SU-DHL-6 (cell line): ENCODE data around the gene POU2F3.

Experiments
- H2AFZ ChIP-seq: fragments of 200-600 bp; sonication (generic); 2 replicates; pipeline ENCODE4 v1.6.1; 2014; ENCODE audit warnings: low read depth, mild to moderate bottlenecking, moderate library complexity, mixed read lengths, antibody characterized with exemption, low read length; ENCODE audit not compliant: severe bottlenecking
- H3F3A ChIP-seq: fragments of 200-600 bp; shearing (Covaris generic); 2 replicates; pipeline ENCODE4 v1.6.0; 2016; ENCODE audit warnings: antibody characterized with exemption, mild to moderate bottlenecking; ENCODE audit not compliant: insufficient read depth
- H3K27ac ChIP-seq: fragments of 200-600 bp; sonication (generic); 2 replicates; pipeline ENCODE4 v1.5.1; 2016; ENCODE audit warnings: low read depth, mild to moderate bottlenecking, low read length, moderate library complexity, mixed read lengths
- H3K27me3 ChIP-seq: fragments of 200-600 bp; sonication (generic), shearing (Covaris generic); 2 replicates; pipeline ENCODE4 v1.6.0; 2014; ENCODE audit warnings: mild to moderate bottlenecking, low read length
- H3K36me3 ChIP-seq: fragments of 200-600 bp; sonication (generic); 2 replicates; pipeline ENCODE4 v1.6.1; 2014; ENCODE audit warnings: mild to moderate bottlenecking, low read length, mixed read lengths
- H3K4me2 ChIP-seq: fragments of 300-600, 200-600 bp; shearing (Covaris generic), sonication (generic); 2 replicates; pipeline ENCODE4 v1.6.0; 2014; ENCODE audit warnings: low read length, low read depth, mild to moderate bottlenecking; ENCODE audit not compliant: poor library complexity, severe bottlenecking
- H3K4me3 ChIP-seq: fragments of 200-600 bp; sonication (generic); 2 replicates; pipeline ENCODE4 v1.5.1; 2014; ENCODE audit warnings: antibody characterized with exemption, low read length, mild to moderate bottlenecking, mixed read lengths; ENCODE audit not compliant: insufficient read depth, poor library complexity, severe bottlenecking
- H3K79me2 ChIP-seq: fragments of 200-600 bp; sonication (generic); 2 replicates; pipeline ENCODE4 v1.6.1; 2014; ENCODE audit warnings: mild to moderate bottlenecking, low read length, moderate library complexity; ENCODE audit not compliant: insufficient read depth
- H3K9ac ChIP-seq: fragments of 200-600 bp; sonication (generic); 2 replicates; pipeline ENCODE4 v1.7.0; 2014; ENCODE audit warnings: mild to moderate bottlenecking, low read length
- H3K9me2 ChIP-seq: fragments of 200-600 bp; sonication (generic); replicated peaks from 2 replicates; pipeline ENCODE4 v1.6.1; 2014; ENCODE audit warnings: low read length; ENCODE audit not compliant: insufficient read depth
- H3K9me3 ChIP-seq: fragments of 200-600 bp; sonication (generic); 2 replicates; pipeline ENCODE4 v1.6.1; 2014; ENCODE audit warnings: low read length, mixed read lengths; ENCODE audit not compliant: insufficient read depth
- H4K20me1 ChIP-seq: fragments of 200-600 bp; sonication (generic); 2 replicates; pipeline ENCODE4 v1.6.1; 2014; ENCODE audit warnings: low read depth, mild to moderate bottlenecking, antibody characterized with exemption, low read length, moderate library complexity, mixed read lengths
- EZH2phosphoT487 ChIP-seq: fragments of 200-600 bp; sonication (generic), shearing (Covaris generic); conservative IDR thresholded peaks from 2 replicates; pipeline ENCODE4 v1.6.1; 2018; ENCODE audit warnings: mild to moderate bottlenecking, antibody characterized with exemption, low read length, moderate library complexity, mixed read lengths
- TF ChIP-seq, protein P1 (sequence below): fragments of 200-600 bp; sonication (generic); IDR thresholded peaks from one replicate; pipeline ENCODE4 v1.5.1; 2017; ENCODE audit warnings: antibody characterized with exemption, mild to moderate bottlenecking, low read length, moderate library complexity; ENCODE audit not compliant: insufficient read depth, poor library complexity, severe bottlenecking

The POU2F3 gene

DNA sequence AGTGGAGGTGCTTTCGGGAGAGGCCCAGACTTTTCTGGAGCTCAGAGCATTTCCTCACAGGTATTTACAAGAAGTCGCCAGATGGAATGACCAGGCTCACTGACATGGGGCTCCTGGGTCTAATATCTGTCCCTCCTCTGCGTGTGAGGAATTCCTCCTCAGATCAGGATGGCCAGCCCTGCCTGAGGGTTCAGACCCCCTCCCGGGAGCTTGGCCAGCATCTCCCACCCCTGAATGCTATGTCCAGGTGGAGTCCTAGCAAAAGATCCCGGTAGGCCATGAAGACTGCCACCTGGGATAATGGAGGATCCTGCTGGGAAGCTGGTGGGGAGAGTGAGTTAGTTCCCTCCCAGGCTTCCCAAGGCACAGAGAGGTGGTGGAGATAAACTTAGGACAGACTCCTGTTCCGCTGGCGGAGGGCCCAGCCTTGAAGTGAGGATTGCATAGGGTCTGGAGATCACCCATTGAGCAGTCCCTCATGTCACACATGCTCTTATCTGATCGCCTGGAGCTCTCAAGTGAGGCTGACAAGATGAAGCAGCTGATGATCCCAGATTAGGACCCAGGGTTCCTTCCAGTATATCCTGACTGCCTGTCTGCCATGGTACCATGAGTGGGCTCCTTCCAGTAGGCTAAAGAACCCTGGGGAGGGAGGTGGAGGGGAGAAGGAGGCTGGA, 23.4 kb upstream of the POU2F3 start:
- Histone ChIP-seq H3K9me3 (no peaks in the 10 kb centered on the region), H3K79me2 (no peaks in the 10 kb centered on the region), H3K9ac (no peak overlapping the region), H3K4me3 (no peak overlapping the region), H2AFZ (no peak overlapping the region), H3K4me2 (no peak overlapping the region), H3K27me3 (no peaks in the 10 kb centered on the region), H3K27ac (no peak overlapping the region), H3F3A (no peaks in the 10 kb centered on the region), H4K20me1 (no peaks in the 10 kb centered on the region), H3K9me2 (no peaks in the 10 kb centered on the region), H3K36me3 (no peaks in the 10 kb centered on the region)
- TF ChIP-seq EZH2phosphoT487: no peak
- TF ChIP-seq, protein P1, sequence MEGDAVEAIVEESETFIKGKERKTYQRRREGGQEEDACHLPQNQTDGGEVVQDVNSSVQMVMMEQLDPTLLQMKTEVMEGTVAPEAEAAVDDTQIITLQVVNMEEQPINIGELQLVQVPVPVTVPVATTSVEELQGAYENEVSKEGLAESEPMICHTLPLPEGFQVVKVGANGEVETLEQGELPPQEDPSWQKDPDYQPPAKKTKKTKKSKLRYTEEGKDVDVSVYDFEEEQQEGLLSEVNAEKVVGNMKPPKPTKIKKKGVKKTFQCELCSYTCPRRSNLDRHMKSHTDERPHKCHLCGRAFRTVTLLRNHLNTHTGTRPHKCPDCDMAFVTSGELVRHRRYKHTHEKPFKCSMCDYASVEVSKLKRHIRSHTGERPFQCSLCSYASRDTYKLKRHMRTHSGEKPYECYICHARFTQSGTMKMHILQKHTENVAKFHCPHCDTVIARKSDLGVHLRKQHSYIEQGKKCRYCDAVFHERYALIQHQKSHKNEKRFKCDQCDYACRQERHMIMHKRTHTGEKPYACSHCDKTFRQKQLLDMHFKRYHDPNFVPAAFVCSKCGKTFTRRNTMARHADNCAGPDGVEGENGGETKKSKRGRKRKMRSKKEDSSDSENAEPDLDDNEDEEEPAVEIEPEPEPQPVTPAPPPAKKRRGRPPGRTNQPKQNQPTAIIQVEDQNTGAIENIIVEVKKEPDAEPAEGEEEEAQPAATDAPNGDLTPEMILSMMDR: no peak

DNA sequence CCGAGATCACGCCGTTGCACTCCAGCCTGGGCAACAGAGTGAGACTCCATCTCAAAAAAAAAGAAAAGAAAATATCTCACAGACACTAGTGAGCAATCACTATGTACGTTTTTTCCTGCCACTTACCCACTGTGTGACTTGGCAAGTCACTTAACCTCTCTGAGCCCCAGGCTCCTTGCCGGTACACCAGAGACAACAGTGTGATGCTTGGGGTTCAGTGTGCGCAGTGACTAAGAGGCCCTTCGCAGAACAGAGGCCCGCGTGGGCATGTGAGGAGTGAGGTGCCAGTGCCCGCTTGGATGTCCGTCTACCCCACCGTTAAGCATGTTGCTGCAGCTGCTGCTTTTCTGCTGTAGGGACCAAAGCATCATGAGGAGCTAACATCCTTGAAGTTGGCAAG, 22.4 kb upstream of the POU2F3 start:
- TF ChIP-seq, protein P1: no peak
- TF ChIP-seq EZH2phosphoT487: no peak
- no peaks in the 10 kb centered on the region for H3F3A ChIP-seq
- no peaks in the 10 kb centered on the region for H3K79me2 ChIP-seq
- no peak overlapping the region for H3K4me2 ChIP-seq
- H3K9me3 ChIP-seq: no peaks in the 10 kb centered on the region
- no peaks in the 10 kb centered on the region for H3K27me3 ChIP-seq
- no peaks in the 10 kb centered on the region for H3K36me3 ChIP-seq
- no peak overlapping the region for H3K9ac ChIP-seq
- no peak overlapping the region for H2AFZ ChIP-seq
- no peak overlapping the region for H3K4me3 ChIP-seq
- no peak overlapping the region for H3K27ac ChIP-seq
- H3K9me2 ChIP-seq: no peaks in the 10 kb centered on the region
- H4K20me1 ChIP-seq: no peaks in the 10 kb centered on the region

DNA sequence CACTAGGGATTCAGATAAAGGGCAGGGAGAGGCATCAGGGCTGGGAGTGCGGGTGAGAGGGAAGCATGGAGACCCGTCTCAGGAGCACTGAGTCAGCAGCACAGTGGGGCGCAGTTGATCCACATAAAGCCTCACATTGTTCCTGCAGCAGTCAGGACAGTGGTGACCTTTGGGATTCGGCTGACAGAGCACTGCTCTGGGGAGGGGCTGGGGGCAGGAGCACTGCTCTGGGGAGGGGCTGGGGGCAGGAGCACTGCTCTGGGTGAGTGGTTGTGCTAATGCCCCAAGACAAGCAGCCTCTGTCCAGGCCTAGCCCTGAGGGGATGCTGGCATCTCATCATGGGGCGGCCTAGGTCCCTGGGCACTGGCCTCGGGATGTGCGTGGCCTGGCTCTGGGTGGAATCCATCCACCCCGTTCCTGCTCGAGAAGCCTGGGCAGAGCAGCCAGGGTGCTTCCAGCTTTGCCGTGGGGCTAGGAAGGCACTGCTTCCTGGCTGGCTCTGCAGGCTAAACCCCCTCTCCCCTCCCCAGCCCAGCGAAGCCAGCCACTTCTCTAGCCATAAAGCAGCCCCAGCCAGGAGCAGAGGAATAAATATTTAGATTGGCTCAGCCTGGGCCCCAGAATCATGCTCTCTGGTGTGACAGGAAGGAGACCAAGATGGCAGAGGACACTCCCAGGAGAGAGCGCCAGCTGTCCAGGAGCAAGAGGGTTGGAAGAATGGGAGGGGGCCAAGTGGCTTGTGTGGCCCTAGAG, 21.8 kb upstream of the POU2F3 start:
- no peaks in the 10 kb centered on the region for H3F3A ChIP-seq
- no peaks in the 10 kb centered on the region for H3K9me2 ChIP-seq
- no peak for TF ChIP-seq EZH2phosphoT487
- TF ChIP-seq, protein P1: no peak
- H3K36me3 ChIP-seq: no peaks in the 10 kb centered on the region
- no peaks in the 10 kb centered on the region for H3K79me2 ChIP-seq
- no peak overlapping the region for H3K27ac ChIP-seq
- no peak overlapping the region for H3K9ac ChIP-seq
- H3K27me3 ChIP-seq: no peaks in the 10 kb centered on the region
- H2AFZ ChIP-seq: no peak overlapping the region
- no peak overlapping the region for H3K4me3 ChIP-seq
- H4K20me1 ChIP-seq: no peaks in the 10 kb centered on the region
- no peaks in the 10 kb centered on the region for H3K9me3 ChIP-seq
- H3K4me2 ChIP-seq: no peak overlapping the region
